HG03196 (cell line): Measurements from ENCODE around the gene CD84.
"Not testable (repeated sequence)": the region's sequence is repeated elsewhere in the genome, so short reads cannot be mapped to it uniquely, and the experiment has no call there.

Experiments used
- ATAC-seq: cut with Tn5 transposase; IDR thresholded peaks from one replicate; pipeline ENCODE4 v1.9.1; 2021; ENCODE audit not compliant: unreplicated experiment

CD84 gene

GRCh38 chr1:160576390-160576789 lies 2.9 kb downstream of the CD84 start:
- no peak for ATAC-seq

DNA sequence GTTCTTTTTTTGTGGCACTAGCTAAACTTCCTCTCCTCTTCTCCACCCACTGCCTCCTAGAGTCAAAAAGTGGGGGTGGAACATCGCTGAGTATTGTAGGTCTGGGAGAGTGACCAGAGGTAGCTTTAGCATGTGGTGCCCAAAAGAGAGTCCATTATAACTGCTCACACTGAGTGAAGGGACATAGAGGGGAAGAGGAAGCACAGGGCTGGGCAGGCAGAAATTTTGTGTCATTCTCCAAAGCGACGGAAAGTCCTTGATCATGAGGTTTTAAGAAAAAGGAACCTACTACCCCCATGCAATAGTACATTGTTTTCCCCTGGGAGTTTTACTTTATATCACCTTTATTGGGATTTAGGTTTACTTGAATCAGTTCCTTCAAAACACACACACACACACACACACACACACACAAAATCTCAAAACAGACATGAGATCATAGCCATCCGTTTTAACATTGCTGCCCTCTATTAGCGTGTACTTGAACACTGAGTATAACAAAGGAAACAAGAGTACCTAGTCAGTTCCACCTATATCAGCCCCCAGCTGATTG lies 4.1 kb downstream of the CD84 start:
- ATAC-seq = no peak

- ATAC-seq = no peak
Measured at GRCh38 chr1:160570840-160571239, 8.5 kb downstream of the CD84 start.

- no peak for ATAC-seq
Measured at GRCh38 chr1:160569806-160570205, 9.5 kb downstream of the CD84 start.

- ATAC-seq = no peak
Measured at GRCh38 chr1:160567858-160568682, 11.2 kb downstream of the CD84 start.

- ATAC-seq = no peak
Measured at GRCh38 chr1:160567341-160567740, 12.0 kb downstream of the CD84 start.

DNA sequence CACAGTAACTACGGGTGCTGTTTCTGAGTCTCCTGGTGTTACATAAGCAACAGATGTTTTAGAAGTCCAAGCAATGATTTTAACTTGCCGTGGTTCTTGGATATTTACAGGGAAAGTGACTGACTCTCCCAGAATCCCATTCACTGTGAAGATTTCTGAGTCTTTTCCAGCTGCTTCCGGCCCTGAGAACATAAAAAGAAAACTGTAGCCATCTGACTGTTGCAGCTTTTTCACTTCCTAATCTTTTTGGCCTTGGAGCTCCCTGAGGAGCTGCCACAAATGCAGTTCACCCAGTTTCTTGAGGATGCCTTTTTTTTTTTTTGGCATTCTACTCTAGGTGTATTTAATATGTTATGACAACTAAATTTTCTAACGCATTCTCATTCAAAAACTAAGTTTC lies 13.7 kb downstream of the CD84 start:
- ATAC-seq = no peak

DNA sequence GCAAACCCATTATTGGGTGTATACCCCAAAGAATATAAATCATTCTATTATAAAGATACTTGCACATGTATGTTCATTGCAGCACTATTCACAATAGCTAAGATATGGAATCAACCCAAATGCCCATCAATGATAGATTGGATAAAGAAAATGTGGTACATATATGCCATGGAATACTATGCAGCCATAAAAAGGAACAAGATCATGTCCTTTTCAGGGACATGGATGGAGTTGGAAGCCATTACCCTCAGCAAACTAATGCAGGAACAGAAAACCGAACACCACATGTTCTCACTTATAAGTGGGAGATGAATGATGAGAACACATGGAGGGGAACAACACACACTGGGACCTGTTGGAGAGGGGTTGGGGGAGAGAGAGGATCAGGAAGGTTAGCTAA lies 16.1 kb downstream of the CD84 start:
- ATAC-seq = not testable (repeated sequence)

DNA sequence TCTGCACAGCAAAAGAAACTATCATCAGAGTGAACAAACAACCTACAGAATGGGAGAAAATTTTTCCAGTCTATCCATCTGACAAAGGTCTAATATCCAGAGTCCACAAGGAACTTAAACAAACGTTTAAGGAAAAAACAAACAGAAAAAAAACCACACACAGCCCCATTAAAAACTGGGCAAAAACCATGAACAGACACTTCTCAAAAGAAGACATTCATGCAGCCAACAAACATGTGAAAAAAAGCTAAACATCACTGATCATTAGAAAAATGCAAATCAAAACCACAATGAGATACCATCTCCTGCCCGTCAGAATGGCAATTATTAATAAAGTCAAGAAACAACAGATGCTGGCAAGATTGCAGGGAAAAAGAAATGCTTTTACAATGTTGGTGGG lies 16.6 kb downstream of the CD84 start:
- ATAC-seq = not testable (repeated sequence)

DNA sequence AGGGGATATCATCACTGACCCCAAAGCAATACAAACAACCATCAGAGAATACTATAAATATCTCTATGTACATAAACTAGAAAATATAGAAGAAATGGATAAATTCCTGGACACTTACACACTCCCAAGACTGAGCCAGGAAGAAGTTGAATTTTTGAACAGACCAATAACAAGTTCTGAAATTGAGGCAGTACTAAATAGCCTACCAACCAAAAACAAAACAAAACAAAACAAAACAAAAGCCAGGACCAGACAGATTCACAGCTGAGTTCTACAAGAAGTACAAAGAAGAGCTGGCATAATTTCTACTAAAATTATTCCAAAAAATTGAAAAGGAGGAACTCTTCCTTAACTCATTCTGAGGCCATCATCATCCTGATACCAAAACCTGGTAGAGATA lies 18.5 kb downstream of the CD84 start:
- no peak for ATAC-seq

GRCh38 chr1:160560045-160560705 lies 19.1 kb downstream of the CD84 start:
- no peak for ATAC-seq

DNA sequence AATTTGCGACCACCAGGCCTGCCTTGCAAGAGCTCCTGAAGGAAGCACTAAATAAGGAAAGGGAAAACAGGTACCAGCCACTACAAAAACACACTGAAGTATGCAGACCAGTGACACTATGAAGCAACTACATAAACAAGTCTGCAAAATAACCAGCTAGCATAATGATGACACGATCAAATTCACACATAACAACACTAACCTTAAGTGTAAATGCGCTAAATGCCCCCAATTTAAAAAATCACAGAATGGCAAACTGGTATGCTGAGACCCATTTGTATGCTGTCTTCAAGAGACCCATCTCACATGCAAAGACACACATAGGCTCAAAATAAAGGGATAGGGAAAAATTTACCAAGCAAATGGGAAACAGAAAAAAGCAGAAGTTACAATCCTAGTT lies 19.9 kb downstream of the CD84 start:
- ATAC-seq = not testable (repeated sequence)

DNA sequence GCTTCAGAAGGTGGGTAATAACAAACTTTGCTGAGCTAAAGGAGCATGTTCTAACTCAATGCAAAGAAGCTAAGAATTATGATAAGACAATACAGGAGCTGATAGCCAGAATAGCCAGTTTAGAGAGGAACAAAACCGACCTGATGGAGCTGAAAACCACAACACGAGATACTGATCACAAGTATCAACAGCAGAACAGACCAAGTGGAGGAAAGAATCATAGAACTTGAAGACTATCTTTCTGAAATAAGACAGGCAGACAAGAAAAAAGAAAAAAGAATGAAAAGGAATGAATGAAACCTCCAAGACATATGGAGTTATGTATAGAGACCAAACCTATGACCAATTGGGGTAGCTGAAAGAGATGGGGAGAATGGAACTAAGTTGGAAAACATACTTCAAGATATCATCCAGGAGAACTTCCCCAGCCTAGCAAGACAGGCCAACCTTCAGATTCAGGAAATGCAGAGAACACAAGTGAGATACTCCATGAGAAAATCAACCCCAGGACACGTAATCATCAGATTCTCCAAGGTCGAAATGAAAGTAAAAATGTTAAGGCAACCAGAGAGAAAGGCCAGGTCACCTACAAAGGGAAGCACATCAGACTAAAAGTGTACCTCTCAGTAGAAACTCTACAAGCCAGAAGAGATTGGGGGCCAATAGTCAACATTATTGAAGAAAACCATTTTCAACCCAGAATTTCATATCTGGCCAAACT lies 20.5 kb downstream of the CD84 start:
- ATAC-seq = no peak

GRCh38 chr1:160553778-160554177 lies 25.5 kb downstream of the CD84 start:
- ATAC-seq = no peak

- no peak for ATAC-seq
Measured at GRCh38 chr1:160552425-160552824, 26.9 kb downstream of the CD84 start.

DNA sequence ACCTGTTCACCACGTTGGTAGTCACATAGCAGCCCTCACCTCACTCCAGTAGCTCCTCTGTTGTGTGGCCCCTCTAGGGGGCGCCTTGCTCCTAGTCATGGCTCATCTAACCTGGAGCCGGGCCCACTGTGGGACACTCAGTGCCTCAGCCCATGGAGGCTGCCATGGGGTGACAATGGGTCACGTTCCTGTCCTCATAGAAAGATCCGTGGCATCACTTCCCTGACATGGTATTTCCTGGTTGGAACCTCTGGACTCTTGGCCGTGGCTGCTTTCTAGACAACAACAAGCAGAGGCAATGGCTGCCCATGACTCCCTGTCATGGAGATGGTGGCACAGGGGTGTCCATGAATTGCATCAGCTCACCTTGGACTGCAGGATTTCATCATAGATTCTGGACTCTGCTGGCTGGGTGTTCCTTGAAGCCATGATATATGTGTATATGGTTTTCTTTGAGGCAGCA lies 28.7 kb downstream of the CD84 start:
- ATAC-seq = no peak

GRCh38 chr1:160549665-160550006 lies 29.7 kb downstream of the CD84 start:
- ATAC-seq = no peak

DNA sequence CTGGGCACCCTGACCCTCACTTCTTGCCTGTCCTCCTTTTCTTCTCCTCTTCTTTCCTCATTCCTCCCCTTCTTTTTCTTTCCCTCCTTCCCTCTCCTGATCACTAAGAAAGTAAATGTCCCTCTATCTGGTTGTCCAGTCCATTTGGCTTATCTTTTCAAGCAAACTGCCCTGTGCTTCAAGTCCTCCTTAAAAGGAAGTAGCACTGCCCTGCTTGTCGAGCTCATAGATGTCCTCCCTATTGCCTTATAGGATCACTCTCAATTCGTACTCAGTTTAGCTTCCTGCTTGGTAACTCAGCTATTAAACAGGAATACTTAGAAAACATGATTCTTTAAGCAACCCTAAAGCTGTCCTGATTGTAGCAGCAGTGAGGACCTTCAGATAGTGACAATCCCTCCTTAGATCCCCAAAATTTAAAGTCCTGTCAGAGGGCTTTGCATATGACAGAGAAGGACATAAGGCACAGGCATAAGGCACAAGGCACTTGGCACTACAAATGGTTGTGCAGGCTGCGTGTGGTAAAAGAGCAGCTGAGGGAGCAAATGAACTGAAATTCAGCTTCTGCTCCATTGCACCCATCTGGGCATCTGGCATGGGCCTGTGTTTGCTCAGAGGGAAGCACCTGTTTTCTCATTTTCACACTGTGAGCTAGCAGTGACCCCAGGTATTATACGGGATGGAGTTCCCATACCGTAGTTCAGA lies 30.2 kb downstream of the CD84 start:
- peak; percentile 41 for ATAC-seq

- peak; percentile 46 for ATAC-seq
Measured at GRCh38 chr1:160548183-160548582, 31.1 kb downstream of the CD84 start.

DNA sequence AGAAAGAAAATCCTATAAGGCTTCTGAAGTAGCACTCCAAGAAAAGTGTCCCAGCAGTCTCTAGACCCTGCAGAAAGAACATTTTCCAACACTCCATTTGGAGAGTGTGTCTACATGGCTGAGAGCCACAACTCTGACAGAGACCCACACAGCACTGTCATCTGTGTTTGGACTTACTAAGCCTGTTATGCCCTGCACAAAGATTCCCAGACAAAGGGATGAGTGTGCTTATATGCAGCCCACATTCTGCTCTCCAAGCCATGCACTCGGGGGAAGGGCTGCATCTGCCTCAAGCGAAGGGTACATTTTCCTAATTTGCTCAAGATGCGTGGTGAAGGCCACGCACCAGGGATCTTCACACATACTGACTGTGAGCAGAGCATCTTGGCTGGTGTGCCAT lies 31.9 kb downstream of the CD84 start:
- no peak for ATAC-seq

GRCh38 chr1:160546942-160547341 lies 32.4 kb downstream of the CD84 start:
- no peak for ATAC-seq
